ENCODE data around the gene ALOXE3.

DNA sequence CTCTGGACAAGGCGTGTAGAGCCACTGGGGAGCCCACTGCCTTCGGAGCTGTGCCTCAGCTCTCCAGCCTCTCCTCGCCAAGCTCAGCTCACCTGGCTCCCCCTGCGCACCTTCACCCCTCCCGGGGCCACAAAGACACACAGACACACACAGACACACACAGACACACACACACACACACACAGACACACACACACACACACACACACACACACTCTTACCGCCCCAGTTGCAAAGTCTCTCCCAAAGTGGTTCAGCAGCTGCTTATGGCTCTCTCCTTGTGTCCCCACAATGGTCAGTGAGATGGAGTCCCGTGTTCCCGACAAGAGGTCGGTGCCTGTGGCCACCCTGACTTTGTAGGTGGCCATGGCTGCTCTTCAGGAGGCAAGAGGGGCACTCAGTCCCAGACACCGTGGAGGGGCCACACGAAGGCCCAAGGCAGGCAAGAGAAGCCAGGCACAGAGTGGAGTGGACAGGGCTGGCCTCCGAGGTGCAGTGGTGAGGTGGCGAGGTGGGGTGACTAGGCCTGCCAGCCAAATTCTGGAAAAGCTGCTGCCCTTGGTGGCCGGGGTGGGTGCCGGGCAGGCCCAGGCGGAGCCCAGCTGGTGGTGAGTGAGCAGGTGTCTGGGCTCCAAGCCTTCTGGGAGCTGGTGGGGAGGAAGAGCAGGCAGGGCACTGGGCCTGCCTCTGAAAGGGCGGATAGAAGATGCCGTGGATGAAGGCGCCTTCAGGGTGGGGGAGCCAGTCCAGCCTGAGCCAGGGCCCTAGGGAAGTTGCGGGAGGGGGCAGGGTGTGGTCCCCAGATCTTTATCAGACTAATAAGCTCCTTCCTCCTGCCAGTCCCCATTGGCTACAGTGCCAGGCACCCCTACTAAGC, 31.0 kb downstream of the ALOXE3 start, which contains the start of gene ALOX12B:
- TF ChIP-seq, protein P1, sequence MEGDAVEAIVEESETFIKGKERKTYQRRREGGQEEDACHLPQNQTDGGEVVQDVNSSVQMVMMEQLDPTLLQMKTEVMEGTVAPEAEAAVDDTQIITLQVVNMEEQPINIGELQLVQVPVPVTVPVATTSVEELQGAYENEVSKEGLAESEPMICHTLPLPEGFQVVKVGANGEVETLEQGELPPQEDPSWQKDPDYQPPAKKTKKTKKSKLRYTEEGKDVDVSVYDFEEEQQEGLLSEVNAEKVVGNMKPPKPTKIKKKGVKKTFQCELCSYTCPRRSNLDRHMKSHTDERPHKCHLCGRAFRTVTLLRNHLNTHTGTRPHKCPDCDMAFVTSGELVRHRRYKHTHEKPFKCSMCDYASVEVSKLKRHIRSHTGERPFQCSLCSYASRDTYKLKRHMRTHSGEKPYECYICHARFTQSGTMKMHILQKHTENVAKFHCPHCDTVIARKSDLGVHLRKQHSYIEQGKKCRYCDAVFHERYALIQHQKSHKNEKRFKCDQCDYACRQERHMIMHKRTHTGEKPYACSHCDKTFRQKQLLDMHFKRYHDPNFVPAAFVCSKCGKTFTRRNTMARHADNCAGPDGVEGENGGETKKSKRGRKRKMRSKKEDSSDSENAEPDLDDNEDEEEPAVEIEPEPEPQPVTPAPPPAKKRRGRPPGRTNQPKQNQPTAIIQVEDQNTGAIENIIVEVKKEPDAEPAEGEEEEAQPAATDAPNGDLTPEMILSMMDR (IDR thresholded peaks at IDR 0.05) = no peak
- no peak for TF ChIP-seq POLR2A (IDR thresholded peaks at IDR 0.05)

Measured in sigmoid colon (tissue), 3 donors.